Stimulated activated CD8-positive, alpha-beta memory T cell treated with anti-CD3 and anti-CD28 coated beads, Interleukin-12 subunit alpha, Interleukin-12 subunit beta, amount 100 ng/mL, for 24 hours (primary cell): ENCODE measurements around the gene IPPK.

ENCODE experiments used
- DNase-seq: peaks from one replicate; pipeline ENCODE4 v3.0.0-alpha.2; 2020; ENCODE audit errors: extremely low read depth

IPPK gene

GRCh38 chr9:92686954-92687353 is 17.0 kb upstream of the IPPK start:
- no peak for DNase-seq

- DNase-seq: no peak
Measured at GRCh38 chr9:92685022-92685421, 15.1 kb upstream of the IPPK start.

- no peak for DNase-seq
Measured at GRCh38 chr9:92682269-92682668, 12.3 kb upstream of the IPPK start.

- no peak for DNase-seq
Measured at GRCh38 chr9:92680166-92681119, 10.5 kb upstream of the IPPK start.

GRCh38 chr9:92679413-92680165 is 9.7 kb upstream of the IPPK start:
- DNase-seq: no peak

- no peak for DNase-seq
Measured at GRCh38 chr9:92671323-92671722, 1.4 kb upstream of the IPPK start.

GRCh38 chr9:92669527-92669889 is 423 bp downstream of the IPPK start:
- no peak for DNase-seq

- DNase-seq: peak; percentile 5
Measured at GRCh38 chr9:92668746-92669526, 995 bp downstream of the IPPK start.

GRCh38 chr9:92666912-92667532 is 2.9 kb downstream of the IPPK start:
- DNase-seq: no peak

- no peak for DNase-seq
Measured at GRCh38 chr9:92666236-92666635, 3.7 kb downstream of the IPPK start.

GRCh38 chr9:92665836-92666235 is 4.1 kb downstream of the IPPK start:
- no peak for DNase-seq

GRCh38 chr9:92664394-92665152 is 5.4 kb downstream of the IPPK start:
- DNase-seq: no peak

- DNase-seq: no peak
Measured at GRCh38 chr9:92663951-92664350, 6.0 kb downstream of the IPPK start.

GRCh38 chr9:92663126-92663525 is 6.8 kb downstream of the IPPK start:
- no peak for DNase-seq

GRCh38 chr9:92661743-92662142 is 8.2 kb downstream of the IPPK start:
- DNase-seq: no peak

- no peak for DNase-seq
Measured at GRCh38 chr9:92661127-92661526, 8.8 kb downstream of the IPPK start.

GRCh38 chr9:92660266-92660665 is 9.7 kb downstream of the IPPK start:
- DNase-seq: no peak

GRCh38 chr9:92659601-92660000 is 10.3 kb downstream of the IPPK start:
- no peak for DNase-seq

- DNase-seq: no peak
Measured at GRCh38 chr9:92658611-92659010, 11.3 kb downstream of the IPPK start.

- DNase-seq: no peak
Measured at GRCh38 chr9:92658176-92658575, 11.8 kb downstream of the IPPK start.
